ENCODE measurements around the gene LRRC61.
"Not testable (repeated sequence)": the region's sequence is repeated elsewhere in the genome, so short reads cannot be mapped to it uniquely, and the experiment has no call there.

LRRC61 gene

DNA sequence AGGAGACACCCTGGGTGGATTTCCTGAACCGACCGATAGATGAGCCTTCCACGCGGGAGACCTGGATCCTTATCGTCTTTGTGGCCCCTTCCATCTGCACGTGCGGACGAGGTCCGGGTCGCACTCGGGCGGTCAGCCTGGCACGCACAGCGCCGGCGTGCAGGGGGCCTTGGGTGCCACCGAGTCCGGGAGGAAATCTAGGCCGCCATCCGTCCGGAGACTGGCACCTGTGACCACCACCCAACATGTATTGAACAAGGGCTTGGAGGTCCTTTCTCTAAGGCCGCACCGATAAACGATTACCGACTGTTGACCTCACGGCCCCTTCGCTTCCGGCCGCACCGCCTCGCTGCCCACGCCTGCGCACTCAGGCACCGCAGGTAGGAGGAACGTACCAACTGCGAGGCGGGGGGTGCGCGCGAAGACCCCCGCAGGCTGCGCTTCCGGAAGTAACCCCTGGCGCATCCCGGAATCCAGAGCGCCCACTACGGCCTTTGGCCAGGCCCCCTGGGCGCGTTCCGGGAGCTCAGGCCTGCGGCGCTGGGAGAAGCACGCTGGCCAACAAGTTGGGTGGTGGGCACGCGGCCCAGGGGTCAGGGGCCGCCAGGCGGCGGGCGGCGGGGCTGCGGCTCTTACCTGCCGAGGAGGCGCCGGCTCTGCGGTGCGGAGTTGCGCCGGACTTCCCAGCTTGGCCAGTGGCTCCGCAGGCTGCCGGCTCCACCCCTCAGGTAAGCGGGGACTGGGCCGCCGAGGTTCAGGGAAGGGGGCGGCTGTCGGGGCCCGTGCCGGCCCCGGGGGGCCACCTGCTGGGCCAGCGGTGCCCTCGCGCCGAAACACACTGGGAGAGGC, at the start of gene LRRC61, which contains the start of gene ACTR3C:
TSS of gene LRRC61 (plus strand) at position 523 of the 849 bp plus-strand sequence. CDS start 13,507 bp downstream, outside the sequence.
TSS of gene ACTR3C (minus strand) at position 713 of the 849 bp plus-strand sequence. CDS start 28,249 bp downstream, outside the sequence.
- H3K4me1 Mint-ChIP-seq (ENCODE audit: low read depth), result peaks cover 54% of the 10 kb centered on the region
- H3K9me3 Mint-ChIP-seq, result no peaks in the 10 kb centered on the region
- H3K27ac Mint-ChIP-seq, result peak within 1 kb of the TSS; percentile 99
- H3K27me3 Mint-ChIP-seq, result no peaks in the 10 kb centered on the region
- peaks cover 31% of the 10 kb centered on the region for H3K36me3 Mint-ChIP-seq (ENCODE audit: low read depth)
- H3K4me3 Mint-ChIP-seq, result peak within 1 kb of the TSS; percentile 95

- H3K4me3 Mint-ChIP-seq; H3K27me3 Mint-ChIP-seq; H3K4me1 Mint-ChIP-seq (ENCODE audit: low read depth); H3K36me3 Mint-ChIP-seq (ENCODE audit: low read depth); H3K27ac Mint-ChIP-seq; H3K9me3 Mint-ChIP-seq: not testable (repeated sequence)
Observed at GRCh38 chr7:150276132-150276695, 46.9 kb upstream of the LRRC61 start.

DNA sequence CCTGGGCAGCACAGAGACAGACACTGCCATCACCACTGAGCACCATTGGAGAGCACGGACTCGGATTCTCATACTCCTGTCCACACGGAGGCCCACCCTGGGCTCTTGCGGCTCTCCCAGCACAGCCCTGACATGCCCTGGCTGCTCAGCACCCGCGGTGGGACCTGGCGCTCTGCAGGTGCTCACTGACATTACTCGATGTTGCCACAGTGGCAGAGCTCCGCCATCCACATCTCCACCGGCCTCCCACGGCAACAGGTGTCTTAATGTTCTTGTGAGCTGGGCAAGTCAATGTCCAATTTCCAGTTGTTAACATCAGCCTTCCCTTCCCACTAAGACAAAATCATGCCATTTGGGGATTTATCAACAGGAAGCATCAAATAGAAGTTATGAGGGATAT, 44.8 kb upstream of the LRRC61 start:
- H3K4me1 Mint-ChIP-seq (ENCODE audit: low read depth); H3K9me3 Mint-ChIP-seq; H3K27me3 Mint-ChIP-seq; H3K27ac Mint-ChIP-seq; H3K4me3 Mint-ChIP-seq; H3K36me3 Mint-ChIP-seq (ENCODE audit: low read depth): not testable (repeated sequence)

DNA sequence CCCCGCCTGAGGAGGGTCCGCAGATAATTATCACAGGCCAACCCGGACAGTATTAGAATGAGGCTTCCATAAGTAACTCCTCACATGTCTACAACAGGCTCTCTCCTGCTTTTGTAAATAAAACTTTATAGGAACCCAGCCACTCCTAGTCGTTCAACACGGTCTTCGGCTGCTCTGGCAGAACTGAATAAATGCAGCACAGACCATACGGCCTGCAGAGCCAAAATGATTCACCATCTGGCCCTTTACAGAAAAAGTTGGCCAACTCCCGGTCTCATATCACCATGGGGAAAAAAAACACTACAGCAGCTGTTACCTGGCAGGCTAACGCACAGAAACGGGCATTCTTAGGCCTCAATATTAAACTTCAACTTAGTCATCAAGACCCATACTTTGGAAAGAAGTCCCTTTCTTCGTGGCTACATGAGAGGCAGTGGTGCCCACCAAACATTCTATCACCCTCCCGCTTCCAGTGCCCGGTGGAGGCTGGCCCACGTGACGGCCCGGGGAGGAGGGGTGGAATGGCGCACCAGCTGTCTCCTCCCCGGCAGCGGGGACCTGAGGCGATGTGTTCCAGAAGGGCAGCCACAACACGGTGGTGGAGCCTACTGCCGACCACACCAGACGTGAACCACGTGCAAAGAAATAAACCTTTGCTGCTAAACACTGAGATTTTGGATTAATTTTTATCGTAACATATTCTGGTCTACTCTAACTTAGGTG, 41.3 kb upstream of the LRRC61 start:
- not testable (repeated sequence) for H3K4me3 Mint-ChIP-seq; H3K27ac Mint-ChIP-seq; H3K9me3 Mint-ChIP-seq; H3K27me3 Mint-ChIP-seq; H3K4me1 Mint-ChIP-seq (ENCODE audit: low read depth); H3K36me3 Mint-ChIP-seq (ENCODE audit: low read depth)

- not testable (repeated sequence) for H3K4me1 Mint-ChIP-seq (ENCODE audit: low read depth); H3K9me3 Mint-ChIP-seq; H3K27ac Mint-ChIP-seq; H3K27me3 Mint-ChIP-seq; H3K4me3 Mint-ChIP-seq; H3K36me3 Mint-ChIP-seq (ENCODE audit: low read depth)
Observed at GRCh38 chr7:150283111-150283510, 40.0 kb upstream of the LRRC61 start.

GRCh38 chr7:150283608-150284007, 39.5 kb upstream of the LRRC61 start:
- H3K27me3 Mint-ChIP-seq; H3K9me3 Mint-ChIP-seq; H3K27ac Mint-ChIP-seq; H3K4me1 Mint-ChIP-seq (ENCODE audit: low read depth); H3K4me3 Mint-ChIP-seq; H3K36me3 Mint-ChIP-seq (ENCODE audit: low read depth): not testable (repeated sequence)

DNA sequence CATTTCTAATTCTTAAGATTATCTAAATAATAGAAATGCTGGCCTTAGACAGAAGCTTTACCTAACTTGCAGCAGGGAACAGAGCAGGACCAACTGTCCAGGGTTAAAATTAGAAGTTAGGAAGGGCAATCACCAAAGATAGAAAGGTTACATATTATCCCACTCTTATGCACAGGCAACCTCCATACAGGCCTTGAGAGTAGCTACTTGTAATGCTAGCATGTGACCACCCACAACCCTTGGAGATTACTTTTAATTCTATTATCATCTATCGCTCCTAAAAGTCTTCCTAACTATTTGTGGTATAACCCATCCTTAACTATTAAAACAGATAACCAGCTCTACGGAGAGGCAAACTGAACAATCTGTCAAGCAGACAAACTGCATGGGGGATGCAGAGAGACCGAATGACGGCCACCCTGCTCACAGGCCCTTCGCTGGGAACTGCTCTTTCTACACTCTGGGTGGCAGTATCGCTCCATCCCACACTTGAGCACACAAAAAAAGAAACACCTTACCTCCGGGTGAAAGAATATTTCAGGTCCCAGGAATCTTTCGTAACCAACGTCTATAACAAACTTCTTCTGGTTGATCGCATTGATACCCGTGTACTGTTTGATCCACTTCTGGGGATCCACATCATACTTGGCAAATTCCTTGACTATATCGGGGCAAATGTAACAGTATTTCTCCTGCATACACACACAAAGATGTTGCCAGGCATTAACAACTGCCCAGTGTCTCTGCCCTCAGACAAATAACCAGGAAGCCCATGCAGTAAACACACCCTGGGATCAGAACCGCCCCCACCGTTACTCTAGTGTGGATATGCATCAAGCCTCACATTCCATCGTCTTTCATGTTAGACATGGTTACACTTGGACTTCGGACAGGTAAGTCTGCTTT, 37.1 kb upstream of the LRRC61 start:
- H3K9me3 Mint-ChIP-seq; H3K27ac Mint-ChIP-seq; H3K36me3 Mint-ChIP-seq (ENCODE audit: low read depth); H3K4me1 Mint-ChIP-seq (ENCODE audit: low read depth); H3K4me3 Mint-ChIP-seq; H3K27me3 Mint-ChIP-seq: not testable (repeated sequence)

GRCh38 chr7:150287815-150288214, 35.3 kb upstream of the LRRC61 start:
- not testable (repeated sequence) for H3K4me1 Mint-ChIP-seq (ENCODE audit: low read depth); H3K4me3 Mint-ChIP-seq; H3K27ac Mint-ChIP-seq; H3K27me3 Mint-ChIP-seq; H3K36me3 Mint-ChIP-seq (ENCODE audit: low read depth); H3K9me3 Mint-ChIP-seq

- not testable (repeated sequence) for H3K36me3 Mint-ChIP-seq (ENCODE audit: low read depth); H3K9me3 Mint-ChIP-seq; H3K27me3 Mint-ChIP-seq; H3K4me1 Mint-ChIP-seq (ENCODE audit: low read depth); H3K4me3 Mint-ChIP-seq; H3K27ac Mint-ChIP-seq
Observed at GRCh38 chr7:150288816-150289215, 34.3 kb upstream of the LRRC61 start.

DNA sequence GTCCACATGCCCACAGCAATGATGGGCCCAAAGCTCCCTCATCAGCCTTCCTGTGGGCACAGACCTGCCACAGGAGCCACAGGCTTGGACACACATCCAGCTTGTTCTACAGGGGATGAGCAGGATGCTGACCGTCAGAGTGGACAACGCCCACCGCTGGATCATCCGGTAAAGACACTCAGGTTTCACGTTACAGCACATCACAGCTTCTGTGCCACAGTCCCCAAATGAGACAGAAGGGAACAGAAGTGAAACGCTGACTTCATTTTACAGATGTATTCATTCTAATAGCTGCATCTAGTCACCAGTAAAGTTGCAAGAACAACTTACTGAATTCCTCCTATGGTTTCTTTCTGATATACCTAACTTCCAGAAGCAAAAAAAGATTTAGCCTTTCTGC, 32.8 kb upstream of the LRRC61 start:
- not testable (repeated sequence) for H3K36me3 Mint-ChIP-seq (ENCODE audit: low read depth); H3K27ac Mint-ChIP-seq; H3K4me3 Mint-ChIP-seq; H3K27me3 Mint-ChIP-seq; H3K9me3 Mint-ChIP-seq; H3K4me1 Mint-ChIP-seq (ENCODE audit: low read depth)

DNA sequence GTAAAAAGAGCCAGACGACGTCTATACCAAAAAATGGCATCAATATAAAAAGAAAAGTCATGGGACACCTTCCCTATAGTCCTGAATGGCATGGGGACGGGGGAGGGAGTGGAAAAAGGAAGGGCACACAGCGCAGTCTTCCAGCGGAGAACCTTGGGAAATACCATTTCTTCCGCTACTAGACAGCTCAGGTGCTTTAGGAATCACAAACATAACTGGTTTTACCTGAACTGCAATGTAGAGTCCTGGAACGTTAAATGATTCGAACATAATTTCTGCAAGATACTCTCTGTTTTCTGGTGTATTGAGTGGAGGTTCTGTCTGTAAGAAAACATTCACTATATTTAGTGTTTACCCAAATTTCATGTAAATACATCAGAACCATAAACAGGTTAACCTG, 28.1 kb upstream of the LRRC61 start:
- not testable (repeated sequence) for H3K36me3 Mint-ChIP-seq (ENCODE audit: low read depth); H3K9me3 Mint-ChIP-seq; H3K27ac Mint-ChIP-seq; H3K4me1 Mint-ChIP-seq (ENCODE audit: low read depth); H3K4me3 Mint-ChIP-seq; H3K27me3 Mint-ChIP-seq

- H3K27ac Mint-ChIP-seq; H3K27me3 Mint-ChIP-seq; H3K4me3 Mint-ChIP-seq; H3K36me3 Mint-ChIP-seq (ENCODE audit: low read depth); H3K9me3 Mint-ChIP-seq; H3K4me1 Mint-ChIP-seq (ENCODE audit: low read depth): not testable (repeated sequence)
Observed at GRCh38 chr7:150295614-150296013, 27.5 kb upstream of the LRRC61 start.

DNA sequence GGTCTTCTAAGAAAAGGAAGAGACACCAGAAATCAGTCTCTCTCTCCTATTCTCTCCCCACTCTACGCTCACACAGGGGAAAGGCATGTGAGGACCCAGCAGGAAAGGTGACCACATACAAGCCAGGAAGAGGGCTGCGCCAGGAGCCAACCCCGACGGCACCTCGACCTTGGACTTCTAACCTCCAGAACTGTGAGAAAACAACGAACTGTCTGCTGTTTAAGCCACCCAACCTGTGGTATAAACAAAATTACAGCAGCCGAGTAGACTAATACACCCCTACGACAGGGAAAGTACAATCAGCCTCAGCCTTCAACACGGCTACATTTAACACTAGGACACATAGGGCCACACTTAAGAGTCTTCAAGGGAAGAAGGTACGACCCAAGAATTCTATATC, 26.4 kb upstream of the LRRC61 start:
- H3K36me3 Mint-ChIP-seq (ENCODE audit: low read depth); H3K9me3 Mint-ChIP-seq; H3K4me3 Mint-ChIP-seq; H3K4me1 Mint-ChIP-seq (ENCODE audit: low read depth); H3K27ac Mint-ChIP-seq; H3K27me3 Mint-ChIP-seq: not testable (repeated sequence)

- not testable (repeated sequence) for H3K4me1 Mint-ChIP-seq (ENCODE audit: low read depth); H3K27ac Mint-ChIP-seq; H3K9me3 Mint-ChIP-seq; H3K27me3 Mint-ChIP-seq; H3K36me3 Mint-ChIP-seq (ENCODE audit: low read depth); H3K4me3 Mint-ChIP-seq
Observed at GRCh38 chr7:150297978-150298377, 25.2 kb upstream of the LRRC61 start.

GRCh38 chr7:150302908-150303310, 20.2 kb upstream of the LRRC61 start:
- not testable (repeated sequence) for H3K4me3 Mint-ChIP-seq; H3K36me3 Mint-ChIP-seq (ENCODE audit: low read depth)

More at GRCh38 chr7:150302908-150303310, 20.2 kb upstream of the LRRC61 start:
- not testable (repeated sequence) for H3K4me1 Mint-ChIP-seq (ENCODE audit: low read depth); H3K9me3 Mint-ChIP-seq; H3K27ac Mint-ChIP-seq; H3K27me3 Mint-ChIP-seq

All from stimulated activated naive CD8-positive, alpha-beta T cell treated with anti-CD3 and anti-CD28 coated beads, Interleukin-15, Interleukin-2, amounts not matched to agents 100 ng/mL and 50 ng/mL, for 24 hours (primary cell).